Measurements from ENCODE around the gene ETNK2.

GRCh38 chr1:204191456-204191855 lies 39.6 kb upstream of the ETNK2 start:
- no peak for TF ChIP-seq CTCF (IDR thresholded peaks at IDR 0.05)
- no peak for TF ChIP-seq USF2 (IDR thresholded peaks at IDR 0.05)
- TF ChIP-seq POLR2A (IDR thresholded peaks at IDR 0.05; ENCODE audit: low read length) = no peak
- TF ChIP-seq ELK1 (IDR thresholded peaks at IDR 0.05; ENCODE audit: low read depth, low read length) = no peak
- no peak for TF ChIP-seq RARB (CRISPR knock-in tag; IDR thresholded peaks at IDR 0.05)
- TF ChIP-seq MYC (IDR thresholded peaks at IDR 0.05; ENCODE audit: borderline replicate concordance, low read length) = no peak
- TF ChIP-seq RAD21 (conservative IDR thresholded peaks at IDR 0.05 in 1 of 2, IDR thresholded peaks at IDR 0.05 in 1 of 2) = no peak
- no peak for TF ChIP-seq KDM5A (IDR thresholded peaks at IDR 0.05)

Data from A549 (cell line).